ENCODE results near the gene DYRK3.

DYRK3 gene

GRCh38 chr1:206661161-206661820 lies 26.0 kb downstream of the DYRK3 start:
- no peak for DNase-seq (ENCODE audit: low read depth in 3 of 3)

DNA sequence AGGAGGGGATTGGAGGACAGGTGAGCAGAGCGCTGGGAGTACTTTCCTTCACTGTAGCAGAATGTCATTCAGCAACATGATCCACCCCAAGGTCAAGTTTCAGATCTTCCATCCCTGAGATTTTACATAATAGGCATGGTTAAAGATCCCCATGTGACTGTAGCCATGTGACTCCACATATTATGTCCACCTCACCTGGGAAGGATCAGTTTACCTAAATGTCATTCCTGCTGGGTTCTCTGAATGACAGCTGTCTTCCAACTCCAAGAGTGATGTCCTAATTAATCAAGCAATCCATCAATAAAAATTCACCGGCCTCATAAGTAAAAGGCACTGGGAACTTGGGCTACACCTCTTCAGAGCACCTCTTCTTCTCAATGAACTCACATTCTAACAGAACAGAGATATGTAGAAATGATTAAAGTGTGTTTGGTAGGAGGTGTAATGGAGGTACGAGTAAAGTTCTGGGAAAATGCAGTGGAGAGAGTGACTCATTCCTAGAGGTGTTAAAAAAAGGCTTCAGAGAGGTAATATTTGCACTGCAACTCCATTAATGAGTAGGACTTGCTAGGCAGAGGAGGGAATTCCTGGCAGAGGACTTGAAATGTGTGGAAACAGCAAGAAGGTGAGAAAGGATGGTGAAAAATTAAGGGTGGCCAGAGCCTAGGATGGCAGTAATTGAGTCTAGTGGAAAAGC lies 27.2 kb downstream of the DYRK3 start:
- DNase-seq (ENCODE audit: low read depth in 3 of 3) = no peak

GRCh38 chr1:206663362-206663761 lies 28.0 kb downstream of the DYRK3 start:
- DNase-seq (ENCODE audit: low read depth in 3 of 3) = no peak

- peak; percentile 41 to 62 (median 45) for DNase-seq (ENCODE audit: low read depth in 3 of 3)
These were observed 28.7 kb downstream of the DYRK3 start for GRCh38 chr1:206663832-206664652.

- DNase-seq (ENCODE audit: low read depth in 3 of 3) = no peak
These were observed 29.4 kb downstream of the DYRK3 start for GRCh38 chr1:206664740-206665139.

DNA sequence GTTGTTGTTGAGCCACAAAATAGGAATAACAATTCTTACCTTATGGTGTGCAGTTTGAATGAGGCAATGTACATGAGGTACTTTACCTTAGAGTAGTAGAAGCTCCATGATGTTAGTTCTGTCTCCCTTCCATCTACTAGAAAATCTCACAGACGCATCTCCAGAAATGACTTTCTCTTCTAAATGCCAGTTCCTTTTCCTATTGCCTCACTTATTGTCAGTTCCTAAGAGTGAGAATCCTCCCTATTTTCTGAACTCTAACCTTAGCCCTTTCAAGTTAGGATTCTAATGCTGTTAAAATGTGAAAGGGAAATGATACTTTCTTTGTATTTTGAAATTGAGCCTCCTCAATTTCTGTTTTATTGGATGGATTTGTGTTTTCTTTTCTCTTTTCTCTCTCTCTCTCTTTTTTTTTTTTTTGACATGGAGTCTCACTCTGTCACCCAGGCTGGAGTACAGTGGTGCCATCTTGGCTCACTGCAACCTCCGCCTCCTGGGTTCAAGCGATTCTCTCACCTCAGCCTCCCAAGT lies 30.8 kb downstream of the DYRK3 start:
- no peak for DNase-seq (ENCODE audit: low read depth in 3 of 3)

DNA sequence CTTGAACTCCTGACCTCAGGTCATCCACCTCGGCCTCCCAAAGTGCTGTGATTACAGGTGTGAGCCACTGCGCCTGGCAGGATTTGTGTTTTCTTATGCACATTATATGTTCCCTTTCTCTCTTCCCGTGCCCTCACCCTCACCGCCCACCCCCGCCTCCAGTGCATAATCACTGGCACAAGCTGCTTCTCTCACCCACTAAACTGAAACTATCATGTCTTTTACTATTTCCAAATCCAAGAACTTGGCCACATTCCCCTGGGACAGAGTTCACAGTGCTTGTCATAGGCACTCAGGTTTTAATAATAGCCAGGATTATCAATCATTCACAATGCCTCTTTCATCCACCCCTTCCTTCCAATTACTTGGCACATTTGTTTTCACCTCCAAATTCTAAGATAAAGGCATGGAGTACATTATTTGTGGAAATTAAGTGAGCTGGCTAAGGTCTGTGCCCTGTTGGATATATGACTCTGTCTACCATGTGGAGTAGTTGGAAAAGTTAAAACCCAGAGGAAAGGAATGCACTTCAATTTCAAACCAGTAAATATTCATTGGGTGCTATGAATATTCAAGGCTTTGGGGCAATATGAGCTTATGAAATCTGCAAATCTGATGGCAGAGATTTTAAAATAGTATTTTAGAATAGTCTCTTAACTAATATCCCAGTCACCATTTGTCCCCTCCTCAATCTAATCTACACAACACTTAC lies 31.8 kb downstream of the DYRK3 start:
- no peak for DNase-seq (ENCODE audit: low read depth in 3 of 3)

GRCh38 chr1:206668351-206668750 lies 33.0 kb downstream of the DYRK3 start:
- no peak for DNase-seq (ENCODE audit: low read depth in 3 of 3)

GRCh38 chr1:206668874-206669410 lies 33.6 kb downstream of the DYRK3 start:
- DNase-seq (ENCODE audit: low read depth in 3 of 3) = no peak

DNA sequence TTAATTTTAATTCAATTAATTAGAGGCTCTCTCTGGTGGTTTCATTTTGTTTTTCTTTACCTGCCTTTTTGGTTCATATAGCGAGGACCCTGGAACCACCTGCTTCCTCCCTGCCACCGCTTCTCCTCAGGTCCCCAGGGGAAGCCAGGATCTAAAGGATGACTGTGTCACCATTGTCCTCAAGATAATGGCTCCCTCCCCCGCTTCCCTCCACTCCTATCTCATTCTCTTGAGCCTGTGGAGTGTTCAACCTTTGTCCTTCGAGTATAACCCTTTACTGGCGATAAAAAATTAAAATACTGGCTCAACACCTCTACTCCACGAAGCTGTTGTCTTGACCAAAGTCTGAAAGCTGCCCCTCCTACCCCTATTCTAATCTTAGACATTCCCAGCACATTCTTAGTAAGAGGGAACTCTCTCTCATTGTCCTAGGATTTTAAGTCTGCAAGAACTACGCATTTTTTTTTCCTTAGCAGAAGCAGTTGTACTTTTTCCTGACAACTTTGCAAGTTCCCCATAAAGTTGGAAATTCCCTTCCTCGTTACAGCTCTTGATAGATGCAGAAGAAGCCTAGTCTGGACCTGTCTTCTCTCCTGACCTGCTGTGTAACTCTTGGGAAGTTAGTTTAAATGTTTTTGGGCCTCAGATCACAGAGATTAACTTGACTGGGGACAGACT lies 36.8 kb downstream of the DYRK3 start:
- no peak for DNase-seq (ENCODE audit: low read depth in 3 of 3)

- no peak for DNase-seq (ENCODE audit: low read depth in 3 of 3)
These were observed 37.8 kb downstream of the DYRK3 start for GRCh38 chr1:206672844-206673758.

- no peak for DNase-seq (ENCODE audit: low read depth in 3 of 3)
These were observed 38.9 kb downstream of the DYRK3 start for GRCh38 chr1:206674236-206674635.

GRCh38 chr1:206674745-206675175 lies 39.4 kb downstream of the DYRK3 start:
- no peak for DNase-seq (ENCODE audit: low read depth in 3 of 3)

DNA sequence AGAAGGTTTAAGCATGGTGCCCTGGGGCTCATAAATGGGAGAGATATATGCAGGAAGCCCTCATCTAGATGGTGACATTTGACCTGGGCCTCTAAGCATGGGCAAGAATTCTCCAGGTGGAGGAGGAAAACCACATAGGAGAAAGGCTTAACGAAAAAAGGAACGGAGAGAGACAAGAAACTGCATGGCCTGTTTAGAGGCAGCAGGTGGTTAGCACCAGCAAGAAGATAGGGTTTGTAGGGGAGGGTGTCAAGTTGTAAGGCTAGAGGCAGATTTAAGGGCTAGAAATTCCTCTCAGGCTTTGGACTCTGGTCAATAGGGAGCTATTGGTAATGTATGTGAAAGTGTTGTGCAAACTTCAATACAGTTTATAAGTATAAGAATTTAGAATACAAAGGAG lies 41.2 kb downstream of the DYRK3 start:
- DNase-seq (ENCODE audit: low read depth in 3 of 3) = no peak

DNA sequence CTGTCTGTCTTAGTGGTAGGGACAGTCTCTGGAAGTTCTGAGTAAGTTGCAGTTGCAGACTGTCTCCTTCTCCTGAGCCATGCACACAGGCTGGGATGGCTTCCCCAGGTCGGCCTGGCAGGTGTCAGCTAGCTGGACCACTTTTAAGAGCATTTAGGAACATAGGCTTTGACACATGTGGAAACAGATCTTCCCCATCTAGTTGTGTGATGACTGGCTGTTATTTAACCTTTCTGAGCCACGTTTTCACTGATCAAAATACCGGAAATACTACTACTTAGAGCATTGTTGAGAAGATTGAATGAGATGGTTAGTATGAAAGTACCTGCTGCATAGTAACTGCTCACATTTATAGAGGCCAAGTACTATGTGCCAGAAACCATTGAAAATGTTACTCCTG lies 43.2 kb downstream of the DYRK3 start:
- DNase-seq (ENCODE audit: low read depth in 3 of 3) = no peak

GRCh38 chr1:206679738-206680211 lies 44.4 kb downstream of the DYRK3 start:
- DNase-seq (ENCODE audit: low read depth in 3 of 3) = no peak

DNA sequence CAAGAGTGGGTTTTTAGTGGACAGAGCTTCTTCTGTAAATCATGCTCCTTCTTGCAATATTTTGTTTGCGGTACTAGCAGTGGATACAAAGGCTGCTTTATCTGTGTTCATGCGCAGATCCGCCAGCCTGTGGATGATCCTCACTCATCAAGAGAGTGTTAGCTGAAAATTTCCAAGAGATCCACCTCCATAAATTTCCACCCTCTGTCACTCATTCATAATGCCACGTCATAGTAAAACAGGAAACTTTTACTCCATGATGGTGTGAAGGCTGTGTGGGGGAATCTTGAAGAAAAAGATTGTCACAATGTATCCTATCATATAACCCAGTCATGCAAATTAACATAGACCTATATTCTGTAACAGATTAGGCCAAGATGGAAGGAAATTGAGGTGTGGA lies 44.9 kb downstream of the DYRK3 start:
- no peak for DNase-seq (ENCODE audit: low read depth in 3 of 3)

- no peak for DNase-seq (ENCODE audit: low read depth in 3 of 3)
These were observed 46.0 kb downstream of the DYRK3 start for GRCh38 chr1:206681359-206681758.

DNA sequence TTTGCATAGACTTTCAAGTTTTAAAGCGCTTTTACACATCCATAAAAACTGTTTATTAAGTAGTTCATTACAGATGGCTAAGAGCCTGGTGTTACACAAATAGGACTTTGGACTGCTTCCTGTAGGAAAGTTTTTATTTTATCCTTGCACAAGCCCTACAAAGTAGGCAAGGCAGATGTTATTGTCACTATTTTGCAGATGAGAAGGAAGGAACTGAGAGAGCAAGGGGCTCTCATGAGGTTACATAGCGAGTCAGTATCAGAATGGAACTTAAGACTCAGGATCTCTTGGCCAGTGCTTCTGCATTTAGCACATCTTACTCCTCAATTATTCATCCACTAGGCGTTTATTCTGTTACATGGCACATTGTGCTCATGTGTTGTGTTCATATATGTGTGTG lies 46.8 kb downstream of the DYRK3 start:
- DNase-seq (ENCODE audit: low read depth in 3 of 3) = no peak

- DNase-seq (ENCODE audit: low read depth in 3 of 3) = no peak
These were observed 48.0 kb downstream of the DYRK3 start for GRCh38 chr1:206683313-206683712.
